ENCODE data around the gene PLAGL1. TPM values are rescaled to one million over a fixed set of nuclear protein-coding genes. Genes with fewer than 3 reads are reported as not detected.

Gene PLAGL1
- total and polyA plus RNA-seq, 7 donors: 2.5 to 15.4 (median 3.3) TPM

DNA sequence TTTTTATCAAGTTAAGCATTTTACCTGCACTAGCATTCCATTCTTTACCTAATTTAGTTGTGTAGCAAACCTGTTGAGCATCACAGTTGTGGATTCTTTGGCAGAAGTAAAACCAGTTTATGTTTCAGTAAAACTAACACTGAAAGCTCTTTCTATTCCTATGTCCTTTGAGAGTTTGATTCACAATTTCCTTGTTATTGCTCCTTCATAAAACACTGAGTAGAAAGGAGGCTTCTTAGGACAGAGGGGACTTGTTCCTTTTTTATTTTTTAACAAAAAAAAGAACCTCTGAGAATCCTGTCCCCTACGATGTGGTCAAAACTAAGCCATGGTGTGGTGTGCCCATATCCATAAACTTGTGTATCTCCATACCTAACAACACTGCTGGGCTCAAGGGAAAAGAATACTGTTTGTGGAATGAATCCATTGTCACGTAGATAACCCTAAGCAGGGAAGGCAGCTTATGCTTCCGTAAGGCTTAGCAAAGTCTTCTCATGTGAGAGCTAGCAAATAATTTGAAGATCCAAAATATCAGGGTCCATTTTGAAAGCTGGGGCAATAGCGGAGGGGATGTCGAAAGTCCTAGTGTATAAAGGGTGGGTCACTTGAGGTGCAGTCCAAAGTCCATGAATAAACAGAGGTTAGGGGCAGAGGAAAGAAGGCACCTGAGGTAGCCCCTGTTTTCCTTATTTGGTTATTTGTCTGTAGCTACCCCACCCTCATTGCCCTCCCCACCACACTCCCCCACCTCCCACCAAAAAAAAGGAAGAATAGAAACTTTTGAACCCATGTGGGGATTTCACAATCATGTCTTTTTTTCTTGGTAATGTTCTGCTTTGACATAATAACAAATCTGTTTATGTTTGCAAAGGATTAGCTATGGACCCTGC is 71.0 kb downstream of the PLAGL1 start:
- DNase-seq (no peak), ATAC-seq (no peak)
- H3K36me3 ChIP-seq (ENCODE audit: insufficient read depth in 1 of 2, low read depth in 1 of 2): no peaks in the 10 kb centered on the region
- no peak overlapping the region for H3K27ac ChIP-seq
- intact Hi-C loops (cut with DNase I): no loop called here
- H3K4me1 ChIP-seq: no peaks in the 10 kb centered on the region
- no peaks in the 10 kb centered on the region for H3K9me3 ChIP-seq
- H3K4me3 ChIP-seq: no peak overlapping the region
- TF ChIP-seq CTCF (IDR thresholded peaks at IDR 0.05): no peak
- no peaks in the 10 kb centered on the region for H3K27me3 ChIP-seq (ENCODE audit: insufficient read depth in 3 of 3, low read length in 2 of 3)
- WGBS, 3 donors: 67 to 71% (median 70%) methylated on average over 5 of the region's 5 CpGs

GRCh38 chr6:143936347-143936746 is 71.7 kb downstream of the PLAGL1 start:
- H3K27me3 ChIP-seq (ENCODE audit: insufficient read depth in 3 of 3, low read length in 2 of 3): no peaks in the 10 kb centered on the region
- H3K27ac ChIP-seq: no peak overlapping the region
- ATAC-seq (no peak), DNase-seq (no peak)
- intact Hi-C loops (cut with DNase I): no loop called here
- H3K9me3 ChIP-seq: no peaks in the 10 kb centered on the region
- H3K4me3 ChIP-seq: no peak overlapping the region
- no peak for TF ChIP-seq CTCF (IDR thresholded peaks at IDR 0.05)
- no peaks in the 10 kb centered on the region for H3K4me1 ChIP-seq
- 77 to 84% (median 83%) methylated on average over 3 of the region's 3 CpGs for WGBS, 3 donors
- H3K36me3 ChIP-seq (ENCODE audit: insufficient read depth in 1 of 2, low read depth in 1 of 2): no peaks in the 10 kb centered on the region

DNA sequence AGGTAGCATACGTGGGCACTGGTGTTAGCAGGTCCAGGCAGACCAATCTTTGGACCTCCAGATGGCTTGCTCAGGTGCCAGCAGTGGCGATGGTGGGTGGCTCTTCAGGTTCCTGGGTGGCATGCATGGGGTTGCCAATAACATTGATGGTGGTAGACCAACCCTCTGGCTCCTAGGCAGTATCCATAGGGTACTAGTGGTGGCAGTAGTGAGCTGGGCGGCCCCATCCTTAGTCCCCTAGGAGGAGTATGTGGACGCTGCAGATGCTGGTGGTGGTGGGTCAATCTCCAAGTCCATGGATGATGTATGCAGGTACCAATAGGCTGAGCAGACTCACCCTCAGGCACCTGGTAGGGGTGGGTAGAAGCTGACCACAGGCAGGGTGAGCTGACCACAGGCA is 73.2 kb downstream of the PLAGL1 start:
- no peak for TF ChIP-seq CTCF (IDR thresholded peaks at IDR 0.05)
- no peak overlapping the region for H3K27ac ChIP-seq
- WGBS, 3 donors: 84 to 98% (median 92%) methylated on average over 4 of the region's 4 CpGs
- DNase-seq: no peak
- intact Hi-C loops (cut with DNase I): no loop called here
- H3K4me3 ChIP-seq: no peak overlapping the region
- H3K36me3 ChIP-seq (ENCODE audit: insufficient read depth in 1 of 2, low read depth in 1 of 2): no peaks in the 10 kb centered on the region
- no peaks in the 10 kb centered on the region for H3K4me1 ChIP-seq
- H3K27me3 ChIP-seq (ENCODE audit: insufficient read depth in 3 of 3, low read length in 2 of 3): no peaks in the 10 kb centered on the region
- no peak for ATAC-seq
- no peaks in the 10 kb centered on the region for H3K9me3 ChIP-seq

GRCh38 chr6:143934331-143934730 is 73.7 kb downstream of the PLAGL1 start:
- ATAC-seq: no peak
- no peaks in the 10 kb centered on the region for H3K9me3 ChIP-seq
- no peaks in the 10 kb centered on the region for H3K27me3 ChIP-seq (ENCODE audit: insufficient read depth in 3 of 3, low read length in 2 of 3)
- intact Hi-C loops (cut with DNase I): no loop called here
- H3K4me3 ChIP-seq: no peak overlapping the region
- 91 to 94% (median 94%) methylated on average over 1 of the region's 1 CpG for WGBS, 3 donors
- no peak for DNase-seq
- H3K4me1 ChIP-seq: no peaks in the 10 kb centered on the region
- no peak overlapping the region for H3K27ac ChIP-seq
- H3K36me3 ChIP-seq (ENCODE audit: insufficient read depth in 1 of 2, low read depth in 1 of 2): no peaks in the 10 kb centered on the region
- no peak for TF ChIP-seq CTCF (IDR thresholded peaks at IDR 0.05)

DNA sequence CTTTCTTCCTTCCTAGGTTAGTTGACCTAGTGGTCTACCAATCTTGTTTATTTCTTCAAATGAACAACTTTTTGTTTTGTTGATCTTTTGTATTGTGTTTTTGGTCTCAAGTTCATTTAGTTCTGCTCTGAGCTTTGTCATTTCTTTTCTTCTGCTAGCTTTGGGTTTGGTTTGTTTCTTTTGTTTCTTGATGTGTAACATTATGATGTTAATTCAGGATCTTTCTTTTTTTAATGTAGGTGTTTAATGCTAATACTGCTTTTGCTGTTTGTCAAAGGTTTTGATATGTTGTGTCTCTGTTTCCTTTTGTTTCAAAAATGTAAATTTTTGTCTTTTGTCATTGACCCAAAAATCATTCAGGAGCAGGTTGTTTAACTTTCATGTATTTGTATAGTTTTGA is 78.1 kb downstream of the PLAGL1 start:
- intact Hi-C loops (cut with DNase I): no loop called here
- DNase-seq (no peak), ATAC-seq (no peak)
- TF ChIP-seq CTCF (IDR thresholded peaks at IDR 0.05): no peak
- Histone ChIP-seq H3K36me3 (ENCODE audit: insufficient read depth in 1 of 2, low read depth in 1 of 2) (no peaks in the 10 kb centered on the region), H3K27me3 (ENCODE audit: insufficient read depth in 3 of 3, low read length in 2 of 3) (no peaks in the 10 kb centered on the region), H3K4me1 (no peaks in the 10 kb centered on the region), H3K4me3 (no peak overlapping the region), H3K9me3 (no peaks in the 10 kb centered on the region), H3K27ac (no peak overlapping the region)

All from psoas muscle (tissue), 8 donors.